Activated CD4-positive, alpha-beta T cell treated with anti-CD3 and anti-CD28 coated beads for 48 hours (primary cell): ENCODE results near the gene PRSS21.

Source experiments
- DNase-seq: peaks from one replicate; pipeline ENCODE4 v3.0.0-alpha.2; 2020

The PRSS21 gene

DNA sequence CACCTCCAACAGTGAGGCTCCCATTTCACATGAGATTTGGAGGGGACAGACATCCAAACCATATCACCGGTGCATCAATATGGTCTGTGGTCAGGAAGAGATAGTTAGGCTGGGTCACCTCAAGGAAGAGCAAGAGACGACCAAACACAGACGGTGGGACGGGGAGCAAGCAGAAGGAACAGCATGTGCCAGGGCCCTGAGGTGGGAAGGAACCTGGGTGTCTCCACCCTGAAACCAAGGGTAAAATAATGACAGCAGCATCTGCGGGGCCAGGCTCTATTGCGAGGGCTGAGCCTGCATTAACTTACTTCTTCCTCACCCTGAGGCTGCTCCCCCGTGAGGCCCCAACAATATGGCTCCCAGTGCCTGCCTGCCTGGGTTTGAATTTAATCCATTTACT is 8.9 kb upstream of the PRSS21 start:
- no peak for DNase-seq

DNA sequence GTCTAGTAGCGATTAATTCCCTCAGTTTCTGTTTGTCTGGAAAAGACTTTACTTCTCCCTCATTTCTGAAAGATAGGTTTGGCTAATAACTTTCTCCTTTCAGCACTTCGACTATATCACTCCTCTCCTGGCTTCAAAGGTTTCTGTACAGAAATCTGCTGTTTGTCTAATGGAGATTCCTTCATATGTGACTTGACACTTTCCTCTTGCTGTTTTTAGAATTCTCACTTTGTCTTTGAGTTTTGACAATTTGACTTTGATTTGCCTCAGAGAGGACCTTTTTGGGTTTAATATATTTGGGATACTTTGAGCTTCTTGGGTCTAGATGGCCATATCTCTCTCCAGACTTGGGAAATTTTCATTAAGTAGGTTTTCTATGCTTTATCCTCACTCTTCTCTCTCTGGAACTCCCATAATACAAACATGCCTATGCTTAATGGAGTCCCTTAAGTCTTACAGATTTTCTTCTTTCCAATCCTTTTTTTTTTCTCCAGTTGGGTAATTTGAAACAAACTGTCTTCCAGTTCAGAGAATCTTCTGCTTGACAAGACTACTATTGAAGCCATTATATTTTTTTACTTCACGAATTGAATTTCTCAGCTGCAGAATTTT is 7.8 kb upstream of the PRSS21 start:
- DNase-seq, result no peak

DNA sequence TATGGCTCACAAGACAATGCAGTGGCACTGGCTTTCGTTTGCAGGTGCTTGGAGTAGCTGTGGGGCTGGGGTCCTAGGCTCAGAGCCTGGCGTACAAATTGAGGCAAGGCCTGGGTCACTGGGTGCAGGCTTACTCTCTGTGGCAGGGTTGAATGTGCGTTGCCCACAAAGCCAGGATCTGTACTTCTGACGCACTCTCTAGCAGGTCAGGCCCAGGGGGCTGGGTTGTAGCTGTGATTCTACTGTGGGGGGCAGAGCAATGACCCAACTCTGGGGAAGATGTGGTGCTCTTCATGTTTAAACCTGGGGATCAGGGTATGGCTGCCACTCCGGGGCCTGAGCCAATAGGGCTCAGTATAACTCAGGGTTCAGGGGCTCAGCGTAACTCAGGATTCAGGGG is 6.4 kb upstream of the PRSS21 start:
- DNase-seq, result no peak

DNA sequence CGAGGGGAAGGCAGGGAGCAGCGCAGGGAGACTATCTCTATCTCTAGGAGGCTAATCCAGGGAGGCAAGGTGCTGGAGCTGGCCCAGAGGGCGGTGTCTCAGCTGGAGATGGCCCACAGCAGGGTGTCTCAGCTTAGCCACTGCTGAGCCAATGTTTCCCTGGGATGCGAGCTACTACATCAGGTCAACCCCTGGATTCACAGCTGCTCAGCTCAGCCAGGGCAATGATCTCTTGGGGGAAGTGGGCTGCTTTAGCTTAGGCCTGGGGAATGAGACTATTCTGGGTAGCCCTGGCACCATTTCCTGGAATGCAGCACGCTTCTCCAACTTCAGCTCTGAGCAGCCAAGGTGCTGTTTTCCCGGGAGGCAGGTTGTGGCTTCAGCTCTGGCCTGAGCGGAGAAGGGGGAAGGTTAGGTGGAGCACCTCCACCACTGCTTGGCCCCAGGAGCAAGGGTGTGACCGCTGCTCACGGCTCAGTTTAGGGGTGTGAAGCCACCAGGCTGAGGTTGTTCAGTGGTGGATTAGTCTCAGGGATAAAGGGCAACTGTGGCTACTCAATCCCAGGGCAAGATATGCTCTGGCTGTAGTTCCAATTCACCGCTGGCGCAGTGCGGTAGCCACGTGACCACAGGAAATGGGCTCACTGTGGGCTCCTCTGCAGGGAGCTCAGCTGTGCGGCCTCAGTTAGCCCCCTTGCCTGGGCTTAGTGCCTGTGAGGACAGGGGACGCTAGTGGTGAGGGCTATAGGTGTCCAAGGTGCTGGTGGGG is 5.2 kb upstream of the PRSS21 start:
- DNase-seq, result no peak

DNA sequence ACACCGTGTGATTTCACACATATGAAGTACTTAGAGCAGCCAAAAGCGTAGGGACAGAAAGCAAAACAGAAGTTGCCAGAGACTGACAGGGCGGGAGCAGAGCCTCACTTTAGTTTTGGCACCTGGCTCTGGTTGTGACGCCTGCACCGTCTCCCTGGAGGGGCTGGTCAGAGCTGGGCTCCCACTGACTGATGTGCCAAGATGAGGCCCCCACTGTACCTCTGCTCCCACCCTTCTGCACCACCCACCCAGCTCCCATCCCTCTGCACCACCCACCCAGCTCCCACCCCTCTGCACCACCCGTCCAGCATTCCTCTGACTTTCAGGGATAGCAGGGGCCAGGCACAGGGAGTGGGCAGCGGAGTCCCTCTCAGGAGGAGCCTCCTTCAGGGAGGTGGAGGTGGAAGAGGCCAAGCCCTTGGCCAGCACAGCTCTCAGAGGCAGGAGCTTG is 3.2 kb upstream of the PRSS21 start:
- no peak for DNase-seq

DNA sequence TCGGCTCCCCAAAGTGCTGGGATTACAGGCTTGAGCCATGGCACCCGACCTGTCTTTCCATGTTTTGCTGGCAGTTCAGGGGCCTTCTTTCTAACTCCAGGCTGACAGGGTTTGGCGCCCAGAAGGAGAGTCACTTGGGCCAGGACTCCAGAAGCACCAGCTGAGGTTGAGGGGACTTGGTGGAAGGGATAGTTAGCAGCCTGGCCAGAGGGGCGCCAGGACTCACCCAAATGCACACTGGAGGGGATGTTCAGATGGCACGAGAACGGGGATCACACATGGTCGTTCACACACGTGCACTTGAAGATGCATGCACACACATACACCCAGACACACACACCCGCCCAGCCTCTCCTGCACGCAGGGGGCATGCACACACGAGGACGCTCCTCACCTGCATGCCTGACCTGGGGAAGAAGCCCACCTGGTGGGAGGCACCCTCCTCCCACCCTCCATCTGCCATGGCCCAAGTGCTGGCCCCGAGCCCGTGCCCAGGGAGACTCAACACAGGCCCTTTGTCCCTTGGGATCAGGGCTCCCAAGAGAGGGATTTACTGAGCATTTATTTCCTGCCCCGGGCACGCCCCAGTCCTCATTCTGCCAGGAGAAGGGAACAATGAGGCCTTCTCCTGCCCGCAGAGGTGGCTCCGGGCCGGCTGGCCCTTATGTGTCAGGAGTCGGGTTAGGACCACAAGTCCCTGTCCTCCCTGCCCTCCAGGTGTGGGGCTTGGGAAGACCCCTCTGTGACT is 2.3 kb upstream of the PRSS21 start:
- no peak for DNase-seq

DNA sequence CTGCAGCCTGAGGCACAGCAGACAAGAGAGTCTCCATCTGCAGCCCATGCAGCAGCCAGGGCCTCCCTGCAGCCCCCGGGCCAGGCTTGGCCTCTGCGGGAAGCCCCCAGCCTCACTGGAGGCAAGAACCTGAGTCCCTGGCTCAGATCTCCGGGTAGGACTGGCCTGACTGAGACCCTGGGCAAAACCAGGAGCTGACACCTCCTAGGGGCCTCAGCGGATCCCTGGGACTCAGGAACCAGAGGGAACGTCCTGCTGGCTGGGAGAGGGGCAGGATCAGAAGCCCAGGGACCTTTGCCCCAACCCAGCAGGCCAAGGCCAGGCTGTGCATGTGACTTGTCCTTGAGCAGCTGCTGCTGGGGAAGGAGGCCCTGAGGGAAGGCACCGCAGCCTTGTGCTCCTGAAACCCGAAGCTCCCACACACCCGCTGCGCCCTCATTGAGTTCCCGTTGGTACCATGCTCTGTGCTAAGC is 1.7 kb upstream of the PRSS21 start:
- DNase-seq, result no peak

DNA sequence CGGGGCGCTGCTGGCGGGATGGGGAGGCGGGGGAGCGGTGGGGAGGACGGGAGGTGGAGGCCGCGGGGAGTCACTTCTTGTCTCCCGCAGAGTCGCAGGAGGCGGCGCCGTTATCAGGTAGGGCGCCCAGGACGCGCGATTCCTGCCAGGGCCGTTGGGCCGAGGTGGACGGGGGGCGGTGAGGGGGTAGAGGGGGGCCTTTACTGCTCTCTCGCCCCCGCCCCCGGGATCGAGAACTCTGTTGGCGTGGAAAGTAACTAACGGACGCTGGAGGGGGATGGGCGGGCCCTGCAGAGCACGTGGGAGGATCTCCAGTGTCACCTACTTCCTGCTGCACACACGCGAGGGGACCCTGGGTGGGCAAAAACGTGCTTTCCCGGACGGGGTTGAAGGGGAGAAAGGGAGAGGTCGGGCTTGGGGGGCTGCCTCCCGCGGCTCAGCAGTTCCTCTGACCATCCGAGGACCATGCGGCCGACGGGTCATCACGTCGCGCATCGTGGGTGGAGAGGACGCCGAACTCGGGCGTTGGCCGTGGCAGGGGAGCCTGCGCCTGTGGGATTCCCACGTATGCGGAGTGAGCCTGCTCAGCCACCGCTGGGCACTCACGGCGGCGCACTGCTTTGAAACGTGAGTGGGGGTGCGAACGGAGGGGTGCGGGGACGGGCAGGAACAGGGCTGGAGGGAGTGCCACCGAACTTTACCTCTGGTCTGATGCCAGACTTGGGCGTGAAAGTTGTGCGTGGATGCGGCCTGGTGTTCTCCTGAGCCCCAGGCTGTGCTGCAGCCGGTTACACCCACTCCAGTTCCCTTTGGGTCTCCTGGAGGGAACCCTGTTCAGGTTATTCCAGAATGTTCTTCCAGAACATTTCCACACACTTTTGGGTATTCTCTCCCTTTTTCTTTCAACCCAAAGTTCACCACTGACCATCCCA is 569 bp downstream of the PRSS21 start:
- no peak for DNase-seq

DNA sequence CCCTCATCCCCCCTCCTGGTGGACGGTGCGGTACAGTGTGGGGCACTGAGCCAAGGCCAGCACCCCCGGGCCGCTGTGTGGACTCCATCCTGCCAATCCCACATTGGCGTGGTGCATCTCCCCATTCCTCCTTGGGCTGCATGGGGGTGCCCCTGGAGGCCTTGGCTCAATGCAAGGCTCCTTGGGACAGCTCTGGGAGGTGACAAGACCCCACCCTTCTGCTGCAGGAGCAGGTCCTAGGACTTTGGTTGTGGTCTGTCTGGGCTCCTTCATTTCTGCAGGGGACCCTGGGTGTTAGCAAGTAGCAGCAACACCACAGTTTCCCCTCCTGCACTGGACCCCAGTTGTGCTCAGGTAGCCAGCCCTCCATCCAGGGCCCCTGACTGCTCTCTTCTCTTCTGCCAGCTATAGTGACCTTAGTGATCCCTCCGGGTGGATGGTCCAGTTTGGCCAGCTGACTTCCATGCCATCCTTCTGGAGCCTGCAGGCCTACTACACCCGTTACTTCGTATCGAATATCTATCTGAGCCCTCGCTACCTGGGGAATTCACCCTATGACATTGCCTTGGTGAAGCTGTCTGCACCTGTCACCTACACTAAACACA is 1.3 kb downstream of the PRSS21 start:
- DNase-seq, result no peak

DNA sequence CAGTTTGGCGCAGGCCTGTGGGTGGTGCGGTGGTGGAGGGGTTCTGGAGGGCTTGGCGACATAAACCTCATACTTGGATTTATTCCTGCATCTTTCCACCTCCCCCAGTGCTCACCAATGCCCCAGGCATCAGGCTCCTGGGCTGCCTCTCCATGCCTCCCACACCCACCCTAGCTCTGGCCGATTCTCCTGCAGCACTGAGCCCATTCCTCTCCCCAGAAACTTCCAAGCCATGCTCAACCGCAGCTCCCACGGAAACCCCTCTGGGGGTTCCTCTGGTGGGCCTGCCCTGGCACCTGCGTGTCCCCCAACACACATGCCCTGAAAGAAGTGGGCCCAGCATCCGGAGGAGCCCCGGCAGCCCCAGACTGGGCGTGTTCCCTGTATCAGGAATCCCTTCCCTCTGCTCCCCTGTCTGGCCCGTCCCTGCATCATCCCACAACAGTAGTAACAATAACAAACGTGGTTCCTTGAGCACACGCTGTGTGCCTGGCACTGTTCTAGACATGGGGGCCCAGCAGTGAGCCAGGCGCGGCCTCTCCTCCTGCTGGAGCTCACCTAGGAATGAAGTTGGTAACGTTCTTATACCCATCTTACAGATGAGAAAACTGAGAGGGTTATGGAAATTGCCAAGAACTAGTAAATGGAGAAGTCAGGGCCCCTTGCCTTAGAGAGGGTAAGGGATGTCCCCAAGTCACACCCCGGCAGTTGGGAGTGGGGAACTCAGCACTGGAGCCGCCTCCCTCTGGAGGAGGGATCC is 2.3 kb downstream of the PRSS21 start:
- no peak for DNase-seq

DNA sequence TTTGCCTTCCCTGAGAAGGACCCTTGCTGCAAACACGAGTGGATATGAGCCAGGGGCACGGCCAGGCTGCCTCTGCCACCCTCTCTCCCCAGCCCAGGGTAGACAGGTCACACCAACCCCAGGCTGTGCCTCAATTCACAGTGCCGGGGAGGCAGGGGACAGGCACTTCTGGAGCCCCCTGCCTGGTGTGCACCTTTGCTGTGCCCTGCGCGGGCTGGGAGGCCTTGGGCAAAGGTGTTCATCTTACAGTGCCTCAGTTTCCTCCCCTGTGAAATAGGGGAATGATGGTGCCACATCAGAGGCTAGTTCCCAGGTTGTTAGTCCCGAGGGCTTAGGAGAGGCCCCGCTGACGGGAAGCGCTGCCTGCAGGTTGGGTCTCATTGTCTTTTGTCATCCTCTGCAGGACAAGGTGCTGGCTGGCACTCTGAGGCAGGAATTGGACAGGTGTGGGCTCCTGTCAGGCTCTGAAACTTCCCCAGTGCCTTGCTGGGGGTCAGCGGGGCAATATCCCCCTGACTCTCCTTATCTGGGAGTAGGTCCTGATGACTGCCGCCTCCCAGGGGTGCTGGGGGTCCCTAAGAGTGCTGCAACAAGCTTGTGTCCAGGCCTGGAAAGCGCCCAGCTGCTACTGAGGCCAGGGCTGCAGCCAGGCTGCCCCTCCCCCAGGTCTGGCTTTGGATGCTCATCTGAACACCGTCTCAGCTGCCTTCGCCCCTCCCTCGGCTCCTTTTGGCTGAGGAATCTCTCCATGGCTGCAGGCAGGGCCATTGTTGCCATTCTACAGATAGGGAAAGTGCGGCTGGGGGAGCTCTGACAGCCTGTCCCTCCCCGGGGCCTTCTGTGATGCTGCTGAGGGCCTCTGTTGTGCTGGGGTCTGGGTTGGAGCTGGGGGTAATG is 3.1 kb downstream of the PRSS21 start:
- DNase-seq, result no peak

DNA sequence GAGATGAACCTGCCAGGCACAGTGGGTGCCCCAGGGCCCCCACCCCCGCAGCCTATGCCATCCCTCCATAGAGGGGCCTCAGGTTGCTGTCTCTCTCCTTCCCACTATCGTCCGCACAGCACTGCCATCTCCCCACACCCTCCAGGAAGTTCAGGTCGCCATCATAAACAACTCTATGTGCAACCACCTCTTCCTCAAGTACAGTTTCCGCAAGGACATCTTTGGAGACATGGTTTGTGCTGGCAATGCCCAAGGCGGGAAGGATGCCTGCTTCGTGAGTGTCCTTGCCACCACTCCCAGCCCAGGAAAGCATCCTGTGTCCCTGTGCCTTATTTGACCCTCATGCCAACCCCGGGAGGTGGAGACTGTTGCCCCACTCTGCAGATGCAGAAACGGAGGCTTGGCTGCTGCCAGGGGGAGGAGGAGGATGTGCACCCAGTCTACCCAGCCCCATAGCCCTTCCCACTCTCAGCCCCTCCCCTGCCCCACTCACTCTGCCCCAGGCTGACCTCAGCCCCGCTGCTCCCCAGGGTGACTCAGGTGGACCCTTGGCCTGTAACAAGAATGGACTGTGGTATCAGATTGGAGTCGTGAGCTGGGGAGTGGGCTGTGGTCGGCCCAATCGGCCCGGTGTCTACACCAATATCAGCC is 3.9 kb downstream of the PRSS21 start:
- DNase-seq, result no peak

DNA sequence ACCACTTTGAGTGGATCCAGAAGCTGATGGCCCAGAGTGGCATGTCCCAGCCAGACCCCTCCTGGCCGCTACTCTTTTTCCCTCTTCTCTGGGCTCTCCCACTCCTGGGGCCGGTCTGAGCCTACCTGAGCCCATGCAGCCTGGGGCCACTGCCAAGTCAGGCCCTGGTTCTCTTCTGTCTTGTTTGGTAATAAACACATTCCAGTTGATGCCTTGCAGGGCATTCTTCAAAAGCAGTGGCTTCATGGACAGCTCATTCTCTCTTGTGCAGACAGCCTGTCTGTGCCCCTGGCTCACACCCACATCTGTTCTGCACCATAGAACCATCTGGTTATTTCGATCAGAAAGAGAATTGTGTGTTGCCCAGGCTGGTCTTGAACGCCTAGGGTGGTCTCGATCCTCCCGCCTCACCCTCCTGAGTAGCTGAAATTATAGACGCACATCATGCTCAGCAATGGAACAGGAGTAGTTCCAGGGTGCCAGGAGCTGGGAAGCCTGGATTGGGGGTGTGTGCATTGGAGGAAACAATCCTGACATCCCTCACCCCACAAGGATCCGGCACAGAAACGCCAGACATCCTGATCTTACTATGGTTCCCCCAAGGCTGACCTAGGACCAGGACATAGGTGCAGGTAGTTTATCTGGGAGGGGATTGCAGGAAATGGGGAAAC is 4.6 kb downstream of the PRSS21 start:
- no peak for DNase-seq

DNA sequence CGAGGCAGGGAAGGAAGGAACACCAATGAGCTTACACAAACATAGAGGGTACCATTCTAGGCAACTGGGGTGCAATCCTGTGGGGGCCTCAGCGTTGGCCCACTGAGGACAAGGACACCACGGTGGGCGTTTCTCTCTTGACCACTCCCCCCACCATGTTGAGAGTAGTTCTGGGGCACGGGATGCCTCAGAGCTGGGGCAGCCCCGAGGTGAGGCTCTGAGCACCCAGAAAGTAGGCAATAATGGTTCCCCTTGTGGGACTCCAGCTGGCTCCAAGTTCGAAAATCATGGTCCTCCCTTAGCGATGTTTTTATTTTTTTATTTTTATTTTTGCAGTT is 5.1 kb downstream of the PRSS21 start:
- DNase-seq, result no peak

DNA sequence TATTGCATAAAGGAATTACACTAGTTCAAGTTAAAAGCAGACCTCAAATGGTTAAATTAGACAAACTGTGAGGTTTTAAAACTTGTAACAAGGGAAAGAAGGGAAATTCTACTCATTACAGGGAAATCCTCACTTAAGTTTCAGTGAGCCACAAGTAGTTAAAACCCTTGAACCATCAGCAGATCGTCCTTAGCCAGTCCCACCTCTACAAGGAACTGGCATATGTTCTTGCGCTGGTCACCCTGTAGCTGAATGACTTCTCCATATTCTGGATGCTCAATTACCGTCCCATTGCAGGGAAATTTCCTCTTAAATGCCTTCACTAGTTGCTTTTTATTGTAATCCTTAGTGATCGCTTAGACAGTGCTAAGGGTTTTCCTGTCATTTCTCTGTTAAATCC is 5.5 kb downstream of the PRSS21 start:
- no peak for DNase-seq

DNA sequence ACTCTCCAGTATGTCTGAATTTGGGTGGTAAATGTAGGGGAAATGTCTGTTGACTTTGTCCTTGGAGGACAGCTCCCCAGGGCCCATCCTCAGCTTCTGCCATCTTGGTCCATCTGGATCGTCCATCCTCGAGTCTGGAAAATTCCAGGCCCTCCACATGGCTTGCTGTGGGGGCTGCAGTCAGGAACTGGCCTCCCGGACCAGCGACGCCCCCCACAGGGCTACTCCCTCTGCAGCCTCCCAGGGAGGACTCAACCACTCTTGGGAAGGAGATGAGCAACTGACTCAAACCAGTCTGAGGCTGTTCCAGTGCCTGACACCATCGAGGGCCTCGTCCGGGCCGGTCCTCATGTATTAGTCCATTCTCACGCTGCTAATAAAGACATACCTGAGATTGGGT is 7.6 kb downstream of the PRSS21 start:
- no peak for DNase-seq

DNA sequence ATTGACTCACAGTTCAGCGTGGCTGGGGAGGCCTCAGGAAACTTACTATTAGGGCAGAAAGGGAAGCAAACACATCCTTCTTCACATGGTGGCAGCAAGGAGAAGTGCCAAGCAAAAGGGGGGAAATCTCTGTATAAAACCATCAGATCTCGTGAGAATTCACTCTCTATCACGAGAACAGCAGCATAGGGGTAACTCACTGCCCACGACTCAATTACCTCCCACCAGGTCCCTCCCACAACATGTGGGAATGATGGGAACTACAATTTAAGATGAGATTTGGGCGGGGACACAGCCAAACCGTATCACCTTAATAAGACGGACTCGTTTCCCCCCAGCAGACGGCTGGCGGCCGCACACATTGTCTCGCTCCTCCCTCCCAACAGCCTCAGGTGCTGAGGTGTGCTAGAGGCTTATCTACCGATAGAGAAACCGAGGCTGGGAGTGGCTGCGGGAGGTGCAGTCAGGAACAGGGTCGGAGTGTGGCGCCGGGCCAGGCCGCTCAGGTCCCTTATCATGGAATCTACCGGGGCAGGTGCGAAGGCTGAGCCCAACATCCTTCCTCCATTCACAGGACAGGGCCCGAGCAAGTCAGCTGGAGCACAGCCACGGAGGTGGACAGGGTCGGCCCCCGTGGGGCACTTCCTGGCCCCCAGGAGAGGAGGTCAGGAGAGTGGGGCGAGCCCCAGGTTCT is 8.2 kb downstream of the PRSS21 start:
- DNase-seq, result no peak

DNA sequence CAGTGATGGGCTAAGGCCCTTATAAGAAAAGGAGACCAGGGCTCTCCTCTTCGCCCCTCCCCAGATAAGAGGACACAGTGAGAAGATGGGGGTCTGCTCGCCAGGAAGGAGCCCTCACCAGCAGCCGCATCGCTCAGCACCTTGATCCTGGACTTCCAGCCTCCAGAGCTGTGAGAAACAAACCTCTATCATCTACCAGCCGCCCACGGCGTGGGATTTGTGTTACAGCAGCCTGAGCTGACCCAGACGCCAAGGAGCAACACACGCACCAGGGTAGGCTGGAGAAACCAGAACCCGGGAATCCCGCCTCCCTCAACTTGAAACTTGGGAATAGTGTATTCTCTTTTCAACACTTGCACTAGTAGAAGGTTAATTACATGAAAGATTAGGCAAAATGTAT is 8.9 kb downstream of the PRSS21 start:
- DNase-seq, result no peak
